ENCODE measurements around the gene ELOVL6.

DNA sequence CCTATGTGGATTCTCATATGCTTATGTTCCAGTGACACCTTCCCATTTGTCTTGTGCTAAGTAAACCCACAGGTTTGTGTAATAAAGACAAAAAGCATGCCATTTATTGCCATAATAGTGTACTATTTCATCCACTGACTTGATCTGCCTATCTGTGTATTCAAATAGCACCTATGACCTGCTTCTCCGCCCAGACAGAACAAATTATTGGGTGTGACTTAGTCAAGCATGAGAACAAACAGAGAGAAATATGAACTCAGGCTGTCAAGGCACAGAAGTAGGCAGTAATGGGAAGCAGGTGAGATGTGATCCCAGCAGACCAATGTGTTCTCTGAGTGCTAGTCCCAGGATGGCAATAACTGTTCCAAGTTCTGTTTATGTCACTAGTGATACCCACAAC, 25.4 kb downstream of the ELOVL6 start:
- TF ChIP-seq, protein P1, sequence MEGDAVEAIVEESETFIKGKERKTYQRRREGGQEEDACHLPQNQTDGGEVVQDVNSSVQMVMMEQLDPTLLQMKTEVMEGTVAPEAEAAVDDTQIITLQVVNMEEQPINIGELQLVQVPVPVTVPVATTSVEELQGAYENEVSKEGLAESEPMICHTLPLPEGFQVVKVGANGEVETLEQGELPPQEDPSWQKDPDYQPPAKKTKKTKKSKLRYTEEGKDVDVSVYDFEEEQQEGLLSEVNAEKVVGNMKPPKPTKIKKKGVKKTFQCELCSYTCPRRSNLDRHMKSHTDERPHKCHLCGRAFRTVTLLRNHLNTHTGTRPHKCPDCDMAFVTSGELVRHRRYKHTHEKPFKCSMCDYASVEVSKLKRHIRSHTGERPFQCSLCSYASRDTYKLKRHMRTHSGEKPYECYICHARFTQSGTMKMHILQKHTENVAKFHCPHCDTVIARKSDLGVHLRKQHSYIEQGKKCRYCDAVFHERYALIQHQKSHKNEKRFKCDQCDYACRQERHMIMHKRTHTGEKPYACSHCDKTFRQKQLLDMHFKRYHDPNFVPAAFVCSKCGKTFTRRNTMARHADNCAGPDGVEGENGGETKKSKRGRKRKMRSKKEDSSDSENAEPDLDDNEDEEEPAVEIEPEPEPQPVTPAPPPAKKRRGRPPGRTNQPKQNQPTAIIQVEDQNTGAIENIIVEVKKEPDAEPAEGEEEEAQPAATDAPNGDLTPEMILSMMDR (IDR thresholded peaks at IDR 0.05 in 8 of 11, conservative IDR thresholded peaks at IDR 0.05 in 3 of 11), result no peak
- no peak for TF ChIP-seq POLR2A (IDR thresholded peaks at IDR 0.05)

Data from spleen (tissue), 7 donors.